ENCODE measurements around the gene AP1B1.

DNA sequence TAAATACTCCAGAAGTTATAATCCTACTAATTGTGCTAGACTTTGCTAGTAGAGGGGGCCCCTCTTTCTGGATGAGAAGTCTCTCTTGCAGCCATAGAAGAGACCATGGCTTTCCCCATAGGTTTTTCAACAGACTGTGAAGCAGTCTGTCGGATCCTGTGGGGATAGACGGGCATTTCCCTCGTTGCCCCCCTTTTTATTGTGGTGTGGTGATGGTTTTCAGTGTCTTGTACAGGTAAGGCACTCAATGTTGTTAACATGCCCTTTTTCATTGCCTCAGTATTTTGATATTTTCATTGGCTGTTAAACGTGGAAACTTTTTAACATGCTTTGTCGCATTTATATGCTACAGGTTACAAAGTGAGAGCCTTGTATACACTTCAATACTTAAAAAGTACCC, 98.3 kb downstream of the AP1B1 start:
- no peak for TF ChIP-seq CTCF (conservative IDR thresholded peaks at IDR 0.05)
- TF ChIP-seq ZFX (IDR thresholded peaks at IDR 0.05): no peak
